ENCODE results near the gene CDO1.

- TF ChIP-seq POLR2AphosphoS5 (IDR thresholded peaks at IDR 0.05; ENCODE audit: low read depth, low read length) (no peak), POLR2A (IDR thresholded peaks at IDR 0.05; ENCODE audit: low read depth, low read length) (no peak), POU2F2 (IDR thresholded peaks at IDR 0.05; ENCODE audit: low read depth, low read length) (no peak), TAF1 (IDR thresholded peaks at IDR 0.05; ENCODE audit: low read depth, low read length) (no peak)
Measured at GRCh38 chr5:115850744-115851416, 34.4 kb upstream of the CDO1 start.

Data from GM12891 (cell line).